HepG2 (cell line): Measurements from ENCODE around the gene ZFP36L2. TPM values are rescaled to one million over a fixed set of nuclear protein-coding genes. Genes with fewer than 3 reads are reported as not detected.

Source experiments
- ASH2L ChIP-seq: fragments of 300-600, 200-600 bp; sonication (generic); IDR thresholded peaks from 2 replicates; pipeline ENCODE4 v1.7.0; 2017; ENCODE audit warnings: low read depth, mild to moderate bottlenecking, moderate library complexity, mixed read lengths, low read length; ENCODE audit not compliant: insufficient read length
- CENPBD1 ChIP-seq: sonication (generic); formaldehyde crosslinking; IDR thresholded peaks from 2 replicates; pipeline ENCODE4 v1.8.0; 2022; ENCODE audit warnings: missing genetic modification reagents, low read depth, mild to moderate bottlenecking, borderline replicate concordance
- DZIP1 ChIP-seq: sonication (generic); formaldehyde crosslinking; IDR thresholded peaks from 2 replicates; pipeline ENCODE4 v1.5.0; 2020; ENCODE audit warnings: mild to moderate bottlenecking, missing genetic modification reagents
- GATAD2A ChIP-seq: IDR thresholded peaks from 2 replicates; pipeline ENCODE4 v1.6.1; 2016
- HMGXB3 ChIP-seq: sonication (generic); formaldehyde crosslinking; IDR thresholded peaks from 2 replicates; pipeline ENCODE4 v1.4.0; 2020; ENCODE audit warnings: missing genetic modification reagents, borderline replicate concordance
- HNRNPK ChIP-seq: fragments of 200-400 bp; formaldehyde crosslinking; IDR thresholded peaks from 2 replicates; pipeline ENCODE4 v1.6.1; 2018; ENCODE audit warnings: low read length, low read depth, moderate library complexity, mild to moderate bottlenecking; ENCODE audit not compliant: poor library complexity, severe bottlenecking
- LRRFIP1 ChIP-seq: sonication (generic); formaldehyde crosslinking; conservative IDR thresholded peaks from 2 replicates; pipeline ENCODE4 v1.4.0; 2020; ENCODE audit warnings: missing genetic modification reagents
- MED1 ChIP-seq: sonication (generic); formaldehyde crosslinking; IDR thresholded peaks from 2 replicates; pipeline ENCODE4 v1.4.0; 2020; ENCODE audit warnings: missing genetic modification reagents
- NR2F1 ChIP-seq, 2 experiments: fragments of 450-650 bp in 1 of 2; formaldehyde crosslinking in 1 of 2; IDR thresholded peaks; 2 replicates each; pipeline versions ENCODE4 v1.5.0 to v1.6.1; 2016 to 2020; ENCODE audit warnings: mild to moderate bottlenecking in 1 of 2, missing compliant biosample characterization in 1 of 2, missing genetic modification reagents in 1 of 2, moderate library complexity in 1 of 2
- TRIM22 ChIP-seq: fragments of 450-650 bp; IDR thresholded peaks from 2 replicates; pipeline ENCODE4 v1.6.1; 2017
- ZFP36L2 ChIP-seq: sonication (generic); formaldehyde crosslinking; IDR thresholded peaks from 2 replicates; pipeline ENCODE4 v1.4.0; 2020; ENCODE audit warnings: missing genetic modification reagents
- ZFP37 ChIP-seq: sonication (generic); formaldehyde crosslinking; IDR thresholded peaks from 2 replicates; pipeline ENCODE4 v1.4.0; 2020; ENCODE audit warnings: missing genetic modification reagents, borderline replicate concordance
- ZMYM4 ChIP-seq: sonication (generic); formaldehyde crosslinking; IDR thresholded peaks from 2 replicates; pipeline ENCODE4 v1.8.1; 2023; ENCODE audit warnings: mild to moderate bottlenecking, missing genetic modification reagents
- ZNF558 ChIP-seq: sonication (generic); formaldehyde crosslinking; IDR thresholded peaks from 2 replicates; pipeline ENCODE4 v1.9.0; 2022; ENCODE audit warnings: mild to moderate bottlenecking, missing genetic modification reagents, borderline replicate concordance
- polyA plus RNA-seq, 8 experiments: library from polyadenylated mRNA; depleted of rRNA in 3 of 8; stranded (reverse) in 7 of 8; unstranded in 1 of 8; fragments of >200 nt; fragmentation: Illumina TruSeq in 4 of 8; extraction: Trizol in 4 of 8; gene quantifications; 2 replicates each; pipeline versions ENCODE4 v1.2.1 to v1.2.3, GENCODE V29; 2011 to 2016; ENCODE audit warnings: low read depth in 4 of 8, missing spikeins in 1 of 8, mixed read lengths in 1 of 8; ENCODE audit not compliant: insufficient read depth in 1 of 8
- total RNA-seq, 5 experiments: library from RNA; depleted of rRNA; stranded (reverse); fragments of >200 nt; fragmentation: Illumina TruSeq; extraction: Trizol; gene quantifications; 2 replicates each; pipeline ENCODE4 v1.2.3, GENCODE V29; 2016; ENCODE audit warnings: low read depth in 1 of 5

ZFP36L2 gene
- total and polyA plus RNA-seq, 2 of the 13 experiments (the other 11 are each of a cell fraction or from before 2014, with no cell fraction given): 11.2 to 21.8 TPM

- TF ChIP-seq ASH2L (no peak), TRIM22 (no peak), ZFP36L2 (CRISPR knock-in tag) (no peak), CENPBD1 (no peak), LRRFIP1 (CRISPR knock-in tag) (no peak), GATAD2A (CRISPR knock-in tag) (peak; percentile 72), HMGXB3 (CRISPR knock-in tag) (no peak), NR2F1 (CRISPR knock-in tag; IDR thresholded peaks at IDR 0.05) (peak in 1 of 2 experiments; percentile 75; a peak in 1 of 4 replicates), ZNF558 (CRISPR knock-in tag) (0 out of 2 replicates have a peak, but pooled peaks have one; percentile 32), ZFP37 (CRISPR knock-in tag) (no peak), DZIP1 (no peak), ZMYM4 (CRISPR knock-in tag) (peak; percentile 79), MED1 (CRISPR knock-in tag) (0 out of 2 replicates have a peak, but pooled peaks have one; percentile 24), HNRNPK (no peak)
These were observed 37.6 kb downstream of the ZFP36L2 start (continued) for GRCh38 chr2:43188561-43189386.
